Smooth muscle cell (in vitro differentiated cells): ENCODE data around the gene OR1K1. TPM values are rescaled to one million over a fixed set of nuclear protein-coding genes. Genes with fewer than 3 reads are reported as not detected.

Experiments used
- DNase-seq: peaks from one replicate; lab custom pipeline; 2025; ENCODE audit not compliant: unreplicated experiment; lab: John Stamatoyannopoulos, UW
- H2AFZ ChIP-seq: fragments of 200-600 bp; sonication (generic); 2 replicates; pipeline ENCODE4 v1.6.0; 2016; ENCODE audit warnings: antibody characterized with exemption, low read depth, mild to moderate bottlenecking
- H3F3A ChIP-seq: fragments of 200-600 bp; sonication (generic); 2 replicates; pipeline ENCODE4 v1.6.0; 2017; ENCODE audit warnings: antibody characterized with exemption, low read depth
- H3K27ac ChIP-seq: fragments of 200-600 bp; sonication (generic); 2 replicates; pipeline ENCODE4 v1.5.1; 2016; ENCODE audit warnings: low read depth, mild to moderate bottlenecking
- H3K27me3 ChIP-seq: fragments of 200-600 bp; sonication (generic); 2 replicates; pipeline ENCODE4 v1.6.1; 2016; ENCODE audit warnings: low read depth, mild to moderate bottlenecking
- H3K36me3 ChIP-seq: fragments of 200-600 bp; sonication (generic); 2 replicates; pipeline ENCODE4 v1.5.1; 2016; ENCODE audit warnings: low read depth
- H3K4me1 ChIP-seq: fragments of 200-600 bp; sonication (generic); 2 replicates; pipeline ENCODE4 v1.5.1; 2016; ENCODE audit warnings: low read depth
- H3K4me2 ChIP-seq: fragments of 200-600 bp; sonication (generic); 2 replicates; pipeline ENCODE4 v1.6.0; 2016; ENCODE audit warnings: mild to moderate bottlenecking
- H3K4me3 ChIP-seq: fragments of 200-600 bp; sonication (generic); 2 replicates; pipeline ENCODE4 v1.5.1; 2016; ENCODE audit warnings: mild to moderate bottlenecking
- H3K79me2 ChIP-seq: fragments of 200-600 bp; sonication (generic); 2 replicates; pipeline ENCODE4 v1.6.0; 2016; ENCODE audit warnings: low read depth, mild to moderate bottlenecking
- H3K9ac ChIP-seq: fragments of 200-600 bp; sonication (generic); 2 replicates; pipeline ENCODE4 v1.6.0; 2016; ENCODE audit warnings: low read depth
- H3K9me3 ChIP-seq: fragments of 200-600 bp; sonication (generic); replicated peaks from 2 replicates; pipeline ENCODE4 v1.5.1; 2016; ENCODE audit warnings: low read depth
- H4K20me1 ChIP-seq: fragments of 200-600 bp; sonication (generic); 2 replicates; pipeline ENCODE4 v1.6.0; 2016; ENCODE audit warnings: low read depth
- WGBS: methylation state at CpG from one replicate; pipeline ENCODE4 v1.1.7; 2016; ENCODE audit warnings: low lambda C conversion rate; 5-methylcytosine and 5-hydroxymethylcytosine counted together
- polyA plus RNA-seq: library from polyadenylated mRNA; unstranded; fragments of >200 nt; fragmentation: Nextera tagmentation; extraction: Ambion mirVana; gene quantifications from 2 replicates; pipeline ENCODE4 v1.2.1, GENCODE V29; 2016
- total RNA-seq: library from RNA; depleted of rRNA; stranded (reverse); fragments of >200 nt; gene quantifications from 2 replicates; pipeline ENCODE4 v1.2.3, GENCODE V29; 2014
- TF ChIP-seq, protein P1 (sequence below): fragments of 200-600 bp; sonication (generic); IDR thresholded peaks from 2 replicates; pipeline ENCODE4 v1.5.1; 2017; ENCODE audit warnings: borderline replicate concordance, mild to moderate bottlenecking, antibody characterized with exemption; ENCODE audit not compliant: insufficient read depth, poor library complexity, severe bottlenecking

The OR1K1 gene
- total and polyA plus RNA-seq, 2 experiments from 2014 or later = not detected

DNA sequence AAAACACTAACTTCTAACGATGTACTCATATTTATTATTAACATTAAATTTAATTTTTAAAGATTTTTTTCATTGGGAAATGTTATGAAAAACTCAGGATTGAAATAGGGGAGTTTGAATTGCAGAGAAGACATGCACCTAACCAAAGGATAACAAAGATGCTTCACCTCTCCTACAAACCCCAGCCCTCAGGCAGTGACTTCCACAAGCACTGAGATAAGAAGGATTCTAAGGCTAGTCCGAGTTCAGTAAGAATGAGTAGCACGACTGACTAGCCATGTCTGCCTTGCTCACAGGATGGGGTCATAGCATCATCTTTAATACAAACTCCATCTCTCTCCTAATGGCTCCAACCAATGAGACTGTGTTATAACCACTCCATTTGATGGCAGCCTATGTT, 18.3 kb upstream of the OR1K1 start:
- Histone ChIP-seq H3K79me2 (no peaks in the 10 kb centered on the region), H4K20me1 (no peaks in the 10 kb centered on the region), H3F3A (no peaks in the 10 kb centered on the region), H3K27me3 (no peaks in the 10 kb centered on the region), H3K9me3 (no peaks in the 10 kb centered on the region), H3K4me1 (no peaks in the 10 kb centered on the region), H3K9ac (no peak overlapping the region), H3K27ac (no peak overlapping the region), H3K4me2 (no peak overlapping the region), H3K36me3 (no peaks in the 10 kb centered on the region), H3K4me3 (no peak overlapping the region), H2AFZ (no peak overlapping the region)
- DNase-seq = no peak
- 47% methylated on average over 3 of the region's 3 CpGs for WGBS
- TF ChIP-seq, protein P1, sequence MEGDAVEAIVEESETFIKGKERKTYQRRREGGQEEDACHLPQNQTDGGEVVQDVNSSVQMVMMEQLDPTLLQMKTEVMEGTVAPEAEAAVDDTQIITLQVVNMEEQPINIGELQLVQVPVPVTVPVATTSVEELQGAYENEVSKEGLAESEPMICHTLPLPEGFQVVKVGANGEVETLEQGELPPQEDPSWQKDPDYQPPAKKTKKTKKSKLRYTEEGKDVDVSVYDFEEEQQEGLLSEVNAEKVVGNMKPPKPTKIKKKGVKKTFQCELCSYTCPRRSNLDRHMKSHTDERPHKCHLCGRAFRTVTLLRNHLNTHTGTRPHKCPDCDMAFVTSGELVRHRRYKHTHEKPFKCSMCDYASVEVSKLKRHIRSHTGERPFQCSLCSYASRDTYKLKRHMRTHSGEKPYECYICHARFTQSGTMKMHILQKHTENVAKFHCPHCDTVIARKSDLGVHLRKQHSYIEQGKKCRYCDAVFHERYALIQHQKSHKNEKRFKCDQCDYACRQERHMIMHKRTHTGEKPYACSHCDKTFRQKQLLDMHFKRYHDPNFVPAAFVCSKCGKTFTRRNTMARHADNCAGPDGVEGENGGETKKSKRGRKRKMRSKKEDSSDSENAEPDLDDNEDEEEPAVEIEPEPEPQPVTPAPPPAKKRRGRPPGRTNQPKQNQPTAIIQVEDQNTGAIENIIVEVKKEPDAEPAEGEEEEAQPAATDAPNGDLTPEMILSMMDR = no peak

DNA sequence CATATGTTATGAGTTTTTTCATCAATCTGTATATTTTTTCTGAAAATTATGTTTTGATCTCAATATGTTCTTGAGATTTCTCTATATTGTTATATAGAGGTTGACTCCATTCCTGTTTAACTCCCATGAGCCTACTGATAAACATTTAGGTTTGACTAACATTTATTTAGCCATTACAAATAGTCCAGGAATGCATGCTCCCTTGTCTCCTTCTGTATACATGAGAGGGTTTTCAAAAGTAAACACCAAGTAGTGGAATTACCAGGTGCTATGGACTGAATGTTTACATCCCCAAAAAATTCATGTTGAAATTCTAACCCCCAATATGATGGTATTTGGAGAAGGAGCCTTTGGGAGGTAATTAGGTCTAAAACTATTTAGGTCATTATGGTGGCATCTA, 14.7 kb upstream of the OR1K1 start:
- Histone ChIP-seq H3K4me3 (no peak overlapping the region), H3K9ac (no peak overlapping the region), H3K36me3 (no peaks in the 10 kb centered on the region), H3K9me3 (no peaks in the 10 kb centered on the region), H4K20me1 (no peaks in the 10 kb centered on the region), H2AFZ (no peak overlapping the region), H3K79me2 (no peaks in the 10 kb centered on the region), H3K4me1 (no peaks in the 10 kb centered on the region), H3F3A (no peaks in the 10 kb centered on the region), H3K27me3 (no peaks in the 10 kb centered on the region), H3K27ac (no peak overlapping the region), H3K4me2 (no peak overlapping the region)
- TF ChIP-seq, protein P1 = no peak
- no peak for DNase-seq

DNA sequence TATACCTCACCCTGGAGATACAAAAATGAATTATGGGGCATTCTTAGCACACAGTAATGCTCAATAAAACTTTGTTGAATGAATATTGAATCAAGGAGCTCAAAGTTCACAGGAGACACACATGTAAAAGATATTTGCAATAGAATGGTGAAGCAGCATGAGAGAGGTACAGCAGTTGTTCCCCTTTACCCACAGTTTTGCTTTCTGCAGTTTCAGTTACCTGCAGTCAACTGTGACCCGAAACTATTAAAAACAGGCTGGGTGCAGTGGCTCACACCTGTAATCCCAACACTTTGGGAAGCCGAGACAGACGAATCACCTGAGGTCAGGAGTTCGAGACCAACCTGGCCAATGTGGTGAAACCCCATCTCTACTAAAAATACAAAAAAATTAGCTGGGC, 13.6 kb upstream of the OR1K1 start:
- no peaks in the 10 kb centered on the region for H4K20me1 ChIP-seq
- H3K27ac ChIP-seq = no peak overlapping the region
- no peaks in the 10 kb centered on the region for H3K79me2 ChIP-seq
- no peaks in the 10 kb centered on the region for H3F3A ChIP-seq
- H3K4me3 ChIP-seq = no peak overlapping the region
- H3K9ac ChIP-seq = no peak overlapping the region
- no peaks in the 10 kb centered on the region for H3K4me1 ChIP-seq
- H3K27me3 ChIP-seq = no peaks in the 10 kb centered on the region
- no peaks in the 10 kb centered on the region for H3K9me3 ChIP-seq
- 87% methylated on average over 4 of the region's 4 CpGs for WGBS
- no peaks in the 10 kb centered on the region for H3K36me3 ChIP-seq
- TF ChIP-seq, protein P1 = no peak
- no peak overlapping the region for H3K4me2 ChIP-seq
- no peak overlapping the region for H2AFZ ChIP-seq
- DNase-seq = no peak

DNA sequence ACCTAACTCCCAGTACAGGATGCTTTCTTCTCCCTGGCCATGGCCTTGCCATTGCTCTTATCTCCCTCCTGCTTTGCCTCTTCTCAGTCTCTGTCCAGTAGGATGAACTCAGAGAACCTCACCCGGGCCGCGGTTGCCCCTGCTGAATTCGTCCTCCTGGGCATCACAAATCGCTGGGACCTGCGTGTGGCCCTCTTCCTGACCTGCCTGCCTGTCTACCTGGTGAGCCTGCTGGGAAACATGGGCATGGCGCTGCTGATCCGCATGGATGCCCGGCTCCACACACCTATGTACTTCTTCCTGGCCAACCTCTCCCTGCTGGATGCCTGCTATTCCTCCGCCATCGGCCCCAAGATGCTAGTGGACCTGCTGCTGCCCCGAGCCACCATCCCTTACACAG, 11.1 kb upstream of the OR1K1 start, which contains the start of gene OR5C1:
OR5C1 (plus strand) TSS at position 103 of the 400 bp plus-strand sequence; CDS start at position 103, 0 bp downstream.
- H4K20me1 ChIP-seq = no peaks in the 10 kb centered on the region
- H3K4me1 ChIP-seq = no peaks in the 10 kb centered on the region
- H3K4me3 ChIP-seq = no peak within 1 kb of the TSS
- H3F3A ChIP-seq = no peaks in the 10 kb centered on the region
- TF ChIP-seq, protein P1 = no peak
- 94% methylated on average over 12 of the region's 12 CpGs for WGBS
- H3K27me3 ChIP-seq = no peaks in the 10 kb centered on the region
- H3K36me3 ChIP-seq = no peaks in the 10 kb centered on the region
- no peaks in the 10 kb centered on the region for H3K79me2 ChIP-seq
- no peak for DNase-seq
- no peak within 1 kb of the TSS for H3K9ac ChIP-seq
- no peak within 1 kb of the TSS for H3K4me2 ChIP-seq
- no peaks in the 10 kb centered on the region for H3K9me3 ChIP-seq
- H2AFZ ChIP-seq = no peak within 1 kb of the TSS
- H3K27ac ChIP-seq = no peak within 1 kb of the TSS
